ENCODE measurements around the gene CFAP70. TPM values are rescaled to one million over a fixed set of nuclear protein-coding genes. Genes with fewer than 3 reads are reported as not detected.

CFAP70 gene
- total RNA-seq, 1 experiment from 2014 or later = 0.31 TPM

DNA sequence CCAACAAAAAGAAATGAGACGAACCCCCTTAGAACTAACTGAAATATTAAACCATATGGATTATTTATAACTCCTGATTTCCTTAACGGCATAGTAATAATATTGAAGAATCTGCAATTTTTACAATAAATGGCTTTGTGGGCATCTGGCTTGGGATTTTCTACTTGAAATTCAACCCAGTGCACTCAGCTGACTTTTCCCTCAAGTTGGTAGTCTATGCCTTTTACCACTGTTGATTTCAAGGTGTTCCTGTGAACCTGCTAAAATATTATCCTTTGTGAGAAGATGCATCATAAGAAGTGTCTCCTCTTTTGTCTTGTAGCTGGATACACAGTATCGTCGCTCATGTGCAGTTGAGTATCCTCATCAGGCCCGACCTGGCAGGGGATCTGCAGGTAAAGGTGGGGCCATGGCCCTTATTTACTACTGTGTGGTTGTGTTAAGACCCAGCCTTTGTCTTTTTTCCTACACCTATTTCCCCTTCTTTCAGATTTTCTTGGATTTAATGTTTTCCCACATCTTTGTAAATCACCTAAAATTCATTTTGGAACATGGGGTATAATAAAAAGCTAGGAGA, 119.6 kb downstream of the CFAP70 start:
- POLR2A ChIA-PET = no interaction called here
- H3K4me1 Mint-ChIP-seq = no peaks in the 10 kb centered on the region
- ATAC-seq = no peak

More for the DNA sequence above, 119.6 kb downstream of the CFAP70 start:
- H3K9me3 Mint-ChIP-seq = no peaks in the 10 kb centered on the region
- H3K36me3 Mint-ChIP-seq = peaks cover 54% of the 10 kb centered on the region
- CTCF ChIA-PET = interaction anchor here (1.3 kb wide), 1 partner anchor 159 kb away, joined by 3 read pairs; no protein-coding TSS in a partner anchor
- H3K27me3 Mint-ChIP-seq (ENCODE audit: low read depth) = no peaks in the 10 kb centered on the region
- TF ChIP-seq NFE2L1 (CRISPR knock-in tag; IDR thresholded peaks at IDR 0.05) = no peak
- TF ChIP-seq, protein P1, sequence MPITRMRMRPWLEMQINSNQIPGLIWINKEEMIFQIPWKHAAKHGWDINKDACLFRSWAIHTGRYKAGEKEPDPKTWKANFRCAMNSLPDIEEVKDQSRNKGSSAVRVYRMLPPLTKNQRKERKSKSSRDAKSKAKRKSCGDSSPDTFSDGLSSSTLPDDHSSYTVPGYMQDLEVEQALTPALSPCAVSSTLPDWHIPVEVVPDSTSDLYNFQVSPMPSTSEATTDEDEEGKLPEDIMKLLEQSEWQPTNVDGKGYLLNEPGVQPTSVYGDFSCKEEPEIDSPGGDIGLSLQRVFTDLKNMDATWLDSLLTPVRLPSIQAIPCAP (CRISPR knock-in tag; IDR thresholded peaks at IDR 0.05) = no peak
- TF ChIP-seq RELA (CRISPR knock-in tag; IDR thresholded peaks at IDR 0.05; ENCODE audit: borderline replicate concordance) = no peak
- TF ChIP-seq, protein P2, sequence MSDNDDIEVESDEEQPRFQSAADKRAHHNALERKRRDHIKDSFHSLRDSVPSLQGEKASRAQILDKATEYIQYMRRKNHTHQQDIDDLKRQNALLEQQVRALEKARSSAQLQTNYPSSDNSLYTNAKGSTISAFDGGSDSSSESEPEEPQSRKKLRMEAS (CRISPR knock-in tag; IDR thresholded peaks at IDR 0.05) = no peak
- no peak for TF ChIP-seq RORB (CRISPR knock-in tag; IDR thresholded peaks at IDR 0.05)
- TF ChIP-seq FOXP1 (CRISPR knock-in tag; IDR thresholded peaks at IDR 0.05; ENCODE audit: borderline replicate concordance) = no peak
- TF ChIP-seq, protein P3, sequence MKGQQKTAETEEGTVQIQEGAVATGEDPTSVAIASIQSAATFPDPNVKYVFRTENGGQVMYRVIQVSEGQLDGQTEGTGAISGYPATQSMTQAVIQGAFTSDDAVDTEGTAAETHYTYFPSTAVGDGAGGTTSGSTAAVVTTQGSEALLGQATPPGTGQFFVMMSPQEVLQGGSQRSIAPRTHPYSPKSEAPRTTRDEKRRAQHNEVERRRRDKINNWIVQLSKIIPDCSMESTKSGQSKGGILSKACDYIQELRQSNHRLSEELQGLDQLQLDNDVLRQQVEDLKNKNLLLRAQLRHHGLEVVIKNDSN (CRISPR knock-in tag; IDR thresholded peaks at IDR 0.05) = no peak
- TF ChIP-seq ERG (CRISPR knock-in tag; IDR thresholded peaks at IDR 0.05) = no peak
- TF ChIP-seq CREB1 (CRISPR knock-in tag; IDR thresholded peaks at IDR 0.05) = no peak
- no peak for TF ChIP-seq ZBTB43 (CRISPR knock-in tag; IDR thresholded peaks at IDR 0.05)
- TF ChIP-seq ZNF317 (CRISPR knock-in tag; IDR thresholded peaks at IDR 0.05; ENCODE audit: borderline replicate concordance, low read depth) = no peak
- TF ChIP-seq HMGXB4 (CRISPR knock-in tag; IDR thresholded peaks at IDR 0.05) = no peak
- TF ChIP-seq ZNF263 (CRISPR knock-in tag; IDR thresholded peaks at IDR 0.05; ENCODE audit: low read depth) = no peak
- TF ChIP-seq, protein P4, sequence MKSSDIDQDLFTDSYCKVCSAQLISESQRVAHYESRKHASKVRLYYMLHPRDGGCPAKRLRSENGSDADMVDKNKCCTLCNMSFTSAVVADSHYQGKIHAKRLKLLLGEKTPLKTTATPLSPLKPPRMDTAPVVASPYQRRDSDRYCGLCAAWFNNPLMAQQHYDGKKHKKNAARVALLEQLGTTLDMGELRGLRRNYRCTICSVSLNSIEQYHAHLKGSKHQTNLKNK (CRISPR knock-in tag; IDR thresholded peaks at IDR 0.05) = no peak
- no peak for TF ChIP-seq FOXJ3 (CRISPR knock-in tag; IDR thresholded peaks at IDR 0.05; ENCODE audit: borderline replicate concordance)
- TF ChIP-seq JUN (CRISPR knock-in tag; IDR thresholded peaks at IDR 0.05) = no peak
- TF ChIP-seq, protein P5, sequence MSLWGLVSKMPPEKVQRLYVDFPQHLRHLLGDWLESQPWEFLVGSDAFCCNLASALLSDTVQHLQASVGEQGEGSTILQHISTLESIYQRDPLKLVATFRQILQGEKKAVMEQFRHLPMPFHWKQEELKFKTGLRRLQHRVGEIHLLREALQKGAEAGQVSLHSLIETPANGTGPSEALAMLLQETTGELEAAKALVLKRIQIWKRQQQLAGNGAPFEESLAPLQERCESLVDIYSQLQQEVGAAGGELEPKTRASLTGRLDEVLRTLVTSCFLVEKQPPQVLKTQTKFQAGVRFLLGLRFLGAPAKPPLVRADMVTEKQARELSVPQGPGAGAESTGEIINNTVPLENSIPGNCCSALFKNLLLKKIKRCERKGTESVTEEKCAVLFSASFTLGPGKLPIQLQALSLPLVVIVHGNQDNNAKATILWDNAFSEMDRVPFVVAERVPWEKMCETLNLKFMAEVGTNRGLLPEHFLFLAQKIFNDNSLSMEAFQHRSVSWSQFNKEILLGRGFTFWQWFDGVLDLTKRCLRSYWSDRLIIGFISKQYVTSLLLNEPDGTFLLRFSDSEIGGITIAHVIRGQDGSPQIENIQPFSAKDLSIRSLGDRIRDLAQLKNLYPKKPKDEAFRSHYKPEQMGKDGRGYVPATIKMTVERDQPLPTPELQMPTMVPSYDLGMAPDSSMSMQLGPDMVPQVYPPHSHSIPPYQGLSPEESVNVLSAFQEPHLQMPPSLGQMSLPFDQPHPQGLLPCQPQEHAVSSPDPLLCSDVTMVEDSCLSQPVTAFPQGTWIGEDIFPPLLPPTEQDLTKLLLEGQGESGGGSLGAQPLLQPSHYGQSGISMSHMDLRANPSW (CRISPR knock-in tag; conservative IDR thresholded peaks at IDR 0.05; ENCODE audit: low read depth) = no peak
- H3K27ac Mint-ChIP-seq = no peak overlapping the region
- no peak overlapping the region for H3K4me3 Mint-ChIP-seq
- DNase-seq (ENCODE audit: low spot score) = no peak

All from WTC11 (cell line).